ENCODE data around the gene PTGFRN. TPM values are rescaled to one million over a fixed set of nuclear protein-coding genes. Genes with fewer than 3 reads are reported as not detected.

The PTGFRN gene
- total RNA-seq, 1 experiment from 2014 or later: 38.7 TPM

DNA sequence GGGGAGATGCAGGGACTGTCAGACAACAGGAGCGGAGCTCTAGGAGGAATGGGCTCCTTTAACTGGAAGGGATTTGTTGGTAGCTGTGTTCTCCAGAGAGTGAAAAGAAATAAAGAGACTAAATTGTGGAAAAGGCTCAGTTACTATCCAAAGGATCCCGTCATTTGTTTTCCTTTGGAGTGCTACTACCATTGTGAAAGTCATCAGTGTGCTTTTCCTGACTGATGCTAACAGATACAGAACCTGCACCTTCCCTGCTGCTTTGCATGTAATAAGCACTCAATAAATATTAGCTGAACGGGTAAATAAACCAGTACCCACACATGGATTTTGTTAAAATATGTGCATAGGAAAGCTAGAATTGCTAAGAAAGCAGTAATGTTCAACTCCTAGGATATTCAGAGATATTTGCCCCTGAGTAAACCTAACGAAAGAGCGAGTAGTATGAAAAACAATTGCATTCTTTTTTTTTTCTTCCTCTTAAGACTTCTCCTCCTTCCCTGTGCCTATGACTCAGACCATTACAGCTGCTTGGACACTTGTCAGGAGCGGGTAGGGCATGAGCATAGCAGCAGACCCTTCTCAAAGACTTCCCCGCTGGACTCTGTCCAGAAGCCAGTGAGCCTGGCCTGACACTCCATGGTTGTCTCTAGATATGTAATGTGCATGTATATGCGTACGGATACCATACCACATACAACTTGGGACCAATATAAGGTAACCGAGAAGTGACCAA lies 41.7 kb downstream of the PTGFRN start (continued):
- no peak for TF ChIP-seq RORB (CRISPR knock-in tag; IDR thresholded peaks at IDR 0.05)

DNA sequence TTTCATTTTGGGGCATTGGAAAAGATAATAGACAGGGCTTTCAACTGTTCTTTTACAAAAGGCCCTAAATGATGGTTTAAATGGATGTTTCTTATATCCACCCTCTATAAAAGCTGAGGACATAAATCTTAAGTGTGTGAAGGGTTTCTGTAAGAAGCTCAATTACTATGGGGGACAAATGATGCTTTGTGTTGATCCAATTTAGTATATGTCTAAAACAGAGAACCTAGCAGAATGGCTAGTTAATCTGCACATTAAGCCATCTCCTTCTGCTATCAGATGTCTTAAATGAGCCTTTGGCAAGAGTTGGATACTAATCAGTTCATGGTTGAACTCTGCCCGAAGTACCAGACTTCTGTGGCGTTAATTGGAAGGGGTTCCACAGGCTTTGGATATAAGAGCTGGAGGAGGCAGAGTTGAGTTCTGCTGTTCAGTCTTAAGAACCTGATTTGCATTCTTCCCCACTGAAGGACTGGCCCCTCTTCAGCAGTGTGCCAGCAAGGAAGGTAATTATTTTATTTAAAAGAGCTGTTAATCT lies 43.1 kb downstream of the PTGFRN start:
- Mint-ChIP-seq H3K4me3 (no peak overlapping the region), H3K36me3 (peaks cover 25% of the 10 kb centered on the region), H3K4me1 (no peaks in the 10 kb centered on the region), H3K27ac (no peak overlapping the region), H3K9me3 (no peaks in the 10 kb centered on the region), H3K27me3 (ENCODE audit: low read depth) (no peaks in the 10 kb centered on the region)
- TF ChIP-seq, protein P1, sequence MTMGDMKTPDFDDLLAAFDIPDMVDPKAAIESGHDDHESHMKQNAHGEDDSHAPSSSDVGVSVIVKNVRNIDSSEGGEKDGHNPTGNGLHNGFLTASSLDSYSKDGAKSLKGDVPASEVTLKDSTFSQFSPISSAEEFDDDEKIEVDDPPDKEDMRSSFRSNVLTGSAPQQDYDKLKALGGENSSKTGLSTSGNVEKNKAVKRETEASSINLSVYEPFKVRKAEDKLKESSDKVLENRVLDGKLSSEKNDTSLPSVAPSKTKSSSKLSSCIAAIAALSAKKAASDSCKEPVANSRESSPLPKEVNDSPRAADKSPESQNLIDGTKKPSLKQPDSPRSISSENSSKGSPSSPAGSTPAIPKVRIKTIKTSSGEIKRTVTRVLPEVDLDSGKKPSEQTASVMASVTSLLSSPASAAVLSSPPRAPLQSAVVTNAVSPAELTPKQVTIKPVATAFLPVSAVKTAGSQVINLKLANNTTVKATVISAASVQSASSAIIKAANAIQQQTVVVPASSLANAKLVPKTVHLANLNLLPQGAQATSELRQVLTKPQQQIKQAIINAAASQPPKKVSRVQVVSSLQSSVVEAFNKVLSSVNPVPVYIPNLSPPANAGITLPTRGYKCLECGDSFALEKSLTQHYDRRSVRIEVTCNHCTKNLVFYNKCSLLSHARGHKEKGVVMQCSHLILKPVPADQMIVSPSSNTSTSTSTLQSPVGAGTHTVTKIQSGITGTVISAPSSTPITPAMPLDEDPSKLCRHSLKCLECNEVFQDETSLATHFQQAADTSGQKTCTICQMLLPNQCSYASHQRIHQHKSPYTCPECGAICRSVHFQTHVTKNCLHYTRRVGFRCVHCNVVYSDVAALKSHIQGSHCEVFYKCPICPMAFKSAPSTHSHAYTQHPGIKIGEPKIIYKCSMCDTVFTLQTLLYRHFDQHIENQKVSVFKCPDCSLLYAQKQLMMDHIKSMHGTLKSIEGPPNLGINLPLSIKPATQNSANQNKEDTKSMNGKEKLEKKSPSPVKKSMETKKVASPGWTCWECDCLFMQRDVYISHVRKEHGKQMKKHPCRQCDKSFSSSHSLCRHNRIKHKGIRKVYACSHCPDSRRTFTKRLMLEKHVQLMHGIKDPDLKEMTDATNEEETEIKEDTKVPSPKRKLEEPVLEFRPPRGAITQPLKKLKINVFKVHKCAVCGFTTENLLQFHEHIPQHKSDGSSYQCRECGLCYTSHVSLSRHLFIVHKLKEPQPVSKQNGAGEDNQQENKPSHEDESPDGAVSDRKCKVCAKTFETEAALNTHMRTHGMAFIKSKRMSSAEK (CRISPR knock-in tag; IDR thresholded peaks at IDR 0.05; ENCODE audit: borderline replicate concordance): no peak
- TF ChIP-seq, protein P2, sequence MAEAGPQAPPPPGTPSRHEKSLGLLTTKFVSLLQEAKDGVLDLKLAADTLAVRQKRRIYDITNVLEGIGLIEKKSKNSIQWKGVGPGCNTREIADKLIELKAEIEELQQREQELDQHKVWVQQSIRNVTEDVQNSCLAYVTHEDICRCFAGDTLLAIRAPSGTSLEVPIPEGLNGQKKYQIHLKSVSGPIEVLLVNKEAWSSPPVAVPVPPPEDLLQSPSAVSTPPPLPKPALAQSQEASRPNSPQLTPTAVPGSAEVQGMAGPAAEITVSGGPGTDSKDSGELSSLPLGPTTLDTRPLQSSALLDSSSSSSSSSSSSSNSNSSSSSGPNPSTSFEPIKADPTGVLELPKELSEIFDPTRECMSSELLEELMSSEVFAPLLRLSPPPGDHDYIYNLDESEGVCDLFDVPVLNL (CRISPR knock-in tag; IDR thresholded peaks at IDR 0.05; ENCODE audit: borderline replicate concordance, low read depth): no peak
- TF ChIP-seq ZNF138 (CRISPR knock-in tag; conservative IDR thresholded peaks at IDR 0.05): no peak
- TF ChIP-seq MAX (CRISPR knock-in tag; IDR thresholded peaks at IDR 0.05): no peak
- TF ChIP-seq ATF1 (CRISPR knock-in tag; IDR thresholded peaks at IDR 0.05): no peak
- no peak for TF ChIP-seq GTF2I (CRISPR knock-in tag; conservative IDR thresholded peaks at IDR 0.05)
- TF ChIP-seq FOXK1 (CRISPR knock-in tag; IDR thresholded peaks at IDR 0.05): no peak
- TF ChIP-seq, protein P3, sequence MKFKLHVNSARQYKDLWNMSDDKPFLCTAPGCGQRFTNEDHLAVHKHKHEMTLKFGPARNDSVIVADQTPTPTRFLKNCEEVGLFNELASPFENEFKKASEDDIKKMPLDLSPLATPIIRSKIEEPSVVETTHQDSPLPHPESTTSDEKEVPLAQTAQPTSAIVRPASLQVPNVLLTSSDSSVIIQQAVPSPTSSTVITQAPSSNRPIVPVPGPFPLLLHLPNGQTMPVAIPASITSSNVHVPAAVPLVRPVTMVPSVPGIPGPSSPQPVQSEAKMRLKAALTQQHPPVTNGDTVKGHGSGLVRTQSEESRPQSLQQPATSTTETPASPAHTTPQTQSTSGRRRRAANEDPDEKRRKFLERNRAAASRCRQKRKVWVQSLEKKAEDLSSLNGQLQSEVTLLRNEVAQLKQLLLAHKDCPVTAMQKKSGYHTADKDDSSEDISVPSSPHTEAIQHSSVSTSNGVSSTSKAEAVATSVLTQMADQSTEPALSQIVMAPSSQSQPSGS (CRISPR knock-in tag; IDR thresholded peaks at IDR 0.05; ENCODE audit: borderline replicate concordance, low read depth): no peak
- TF ChIP-seq TEAD4 (CRISPR knock-in tag; IDR thresholded peaks at IDR 0.05): no peak
- no peak for TF ChIP-seq ERG (CRISPR knock-in tag; IDR thresholded peaks at IDR 0.05)
- TF ChIP-seq RORB (CRISPR knock-in tag; IDR thresholded peaks at IDR 0.05): no peak
- TF ChIP-seq, protein P4, sequence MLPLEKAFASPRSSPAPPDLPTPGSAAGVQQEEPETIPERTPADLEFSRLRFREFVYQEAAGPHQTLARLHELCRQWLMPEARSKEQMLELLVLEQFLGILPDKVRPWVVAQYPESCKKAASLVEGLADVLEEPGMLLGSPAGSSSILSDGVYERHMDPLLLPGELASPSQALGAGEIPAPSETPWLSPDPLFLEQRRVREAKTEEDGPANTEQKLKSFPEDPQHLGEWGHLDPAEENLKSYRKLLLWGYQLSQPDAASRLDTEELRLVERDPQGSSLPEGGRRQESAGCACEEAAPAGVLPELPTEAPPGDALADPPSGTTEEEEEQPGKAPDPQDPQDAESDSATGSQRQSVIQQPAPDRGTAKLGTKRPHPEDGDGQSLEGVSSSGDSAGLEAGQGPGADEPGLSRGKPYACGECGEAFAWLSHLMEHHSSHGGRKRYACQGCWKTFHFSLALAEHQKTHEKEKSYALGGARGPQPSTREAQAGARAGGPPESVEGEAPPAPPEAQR (CRISPR knock-in tag; IDR thresholded peaks at IDR 0.05): no peak
- TF ChIP-seq TP53 (CRISPR knock-in tag; IDR thresholded peaks at IDR 0.05): no peak
- TF ChIP-seq HMGXB4 (CRISPR knock-in tag; IDR thresholded peaks at IDR 0.05): no peak
- TF ChIP-seq, protein P5, sequence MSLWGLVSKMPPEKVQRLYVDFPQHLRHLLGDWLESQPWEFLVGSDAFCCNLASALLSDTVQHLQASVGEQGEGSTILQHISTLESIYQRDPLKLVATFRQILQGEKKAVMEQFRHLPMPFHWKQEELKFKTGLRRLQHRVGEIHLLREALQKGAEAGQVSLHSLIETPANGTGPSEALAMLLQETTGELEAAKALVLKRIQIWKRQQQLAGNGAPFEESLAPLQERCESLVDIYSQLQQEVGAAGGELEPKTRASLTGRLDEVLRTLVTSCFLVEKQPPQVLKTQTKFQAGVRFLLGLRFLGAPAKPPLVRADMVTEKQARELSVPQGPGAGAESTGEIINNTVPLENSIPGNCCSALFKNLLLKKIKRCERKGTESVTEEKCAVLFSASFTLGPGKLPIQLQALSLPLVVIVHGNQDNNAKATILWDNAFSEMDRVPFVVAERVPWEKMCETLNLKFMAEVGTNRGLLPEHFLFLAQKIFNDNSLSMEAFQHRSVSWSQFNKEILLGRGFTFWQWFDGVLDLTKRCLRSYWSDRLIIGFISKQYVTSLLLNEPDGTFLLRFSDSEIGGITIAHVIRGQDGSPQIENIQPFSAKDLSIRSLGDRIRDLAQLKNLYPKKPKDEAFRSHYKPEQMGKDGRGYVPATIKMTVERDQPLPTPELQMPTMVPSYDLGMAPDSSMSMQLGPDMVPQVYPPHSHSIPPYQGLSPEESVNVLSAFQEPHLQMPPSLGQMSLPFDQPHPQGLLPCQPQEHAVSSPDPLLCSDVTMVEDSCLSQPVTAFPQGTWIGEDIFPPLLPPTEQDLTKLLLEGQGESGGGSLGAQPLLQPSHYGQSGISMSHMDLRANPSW (CRISPR knock-in tag; conservative IDR thresholded peaks at IDR 0.05; ENCODE audit: low read depth): no peak
- ChIA-PET CTCF (interaction anchor here (2.2 kb wide), 1 partner anchor 18 kb away, joined by 7 read pairs; no protein-coding TSS in a partner anchor), POLR2A (no interaction called here)
- no peak for DNase-seq (ENCODE audit: low spot score)
- no peak for ATAC-seq

Data from WTC11 (cell line).